HCT116 (cell line): ENCODE measurements around the gene HOXC11. TPM values are rescaled to one million over a fixed set of nuclear protein-coding genes. Genes with fewer than 3 reads are reported as not detected.

Source experiments
- ATAC-seq: fragments of 200-7000 bp; cut with Tn5 transposase; 2 replicates; pipeline ENCODE4 v1.9.1; 2020; ENCODE audit warnings: mild to moderate bottlenecking, moderate library complexity
- BruUV-seq: library from RNA; stranded (reverse); fragments of 400-500 nt; replicated peaks from 2 replicates; lab custom pipeline; 2021; lab: Mats Ljungman, UMichigan
- CTCF ChIA-PET: fragments of 300-600 bp; sonication (Branson Sonifier 250); formaldehyde crosslinking; loops from one replicate; lab custom pipeline; 2021; ENCODE audit warnings: antibody characterized with exemption; lab: Charles Lee
- POLR2A ChIA-PET: fragments of 300-600, 350-600 bp; sonication (Branson Sonifier 250); formaldehyde crosslinking; loops from one replicate; lab custom pipeline; 2021; ENCODE audit warnings: antibody characterized with exemption; lab: Charles Lee
- RAD21 ChIA-PET, 2 experiments: fragments of 300-600 bp; sonication (Branson Sonifier 250); formaldehyde crosslinking; loops; one replicate each; lab custom pipeline; 2023; ENCODE audit warnings: low total read pairs in 2 of 2; ENCODE audit not compliant: uncharacterized antibody in 2 of 2, unreplicated experiment in 2 of 2, low non-redundant PET in 1 of 2; lab: Charles Lee
- DNase-seq: peaks from one replicate; pipeline ENCODE4 v3.0.0-alpha.2; 2010; ENCODE audit warnings: low read depth, low spot score
- H2AFZ ChIP-seq: fragments of 200-600 bp; shearing (Covaris generic), sonication (generic); 2 replicates; pipeline ENCODE4 v1.6.1; 2017; ENCODE audit warnings: low read depth, mixed run types, mixed read lengths, antibody characterized with exemption, low read length; ENCODE audit not compliant: poor library complexity, severe bottlenecking
- H3K27ac ChIP-seq: 2 replicates; pipeline ENCODE4 v1.5.1; 2012; ENCODE audit warnings: low read depth, low read length
- H3K27me3 ChIP-seq: fragments of 200-600 bp; sonication (generic); 2 replicates; pipeline ENCODE4 v1.6.1; 2016; ENCODE audit warnings: mixed run types, low read length, mixed read lengths; ENCODE audit not compliant: insufficient read depth
- H3K36me3 ChIP-seq, 2 experiments: fragments of 200-500 bp in 1 of 2; fragments of 200-600 bp in 1 of 2; sonication (Bioruptor generic) in 1 of 2; sonication (generic) in 1 of 2; 2 replicates each; pipeline versions ENCODE4 v1.5.1 to v1.6.1; 2014 to 2016; ENCODE audit warnings: low read length in 2 of 2, inconsistent platforms in 1 of 2, mixed read lengths in 1 of 2, mixed run types in 1 of 2; ENCODE audit not compliant: insufficient read depth in 2 of 2, control insufficient read depth in 1 of 2
- H3K4me1 ChIP-seq, 2 experiments: fragments of 200-600 bp in 1 of 2; sonication (generic) in 1 of 2; 2 replicates each; pipeline versions ENCODE4 v1.5.1 to v1.6.1; 2012 to 2017; ENCODE audit warnings: low read length in 2 of 2, inconsistent platforms in 1 of 2, mild to moderate bottlenecking in 1 of 2, mixed read lengths in 1 of 2, mixed run types in 1 of 2, moderate library complexity in 1 of 2; ENCODE audit not compliant: insufficient read depth in 2 of 2, control insufficient read depth in 1 of 2
- H3K4me2 ChIP-seq: fragments of 200-600 bp; sonication (generic); 2 replicates; pipeline ENCODE4 v1.6.1; 2017; ENCODE audit warnings: mixed run types, low read length, mixed read lengths
- H3K4me3 ChIP-seq, 2 experiments: fragments of 200-600 bp in 1 of 2; sonication (generic) in 1 of 2; replicated peaks in 1 of 2; 2 replicates each; pipeline ENCODE4 v1.5.1; 2011 to 2016; ENCODE audit warnings: low read length in 2 of 2, control low read depth in 1 of 2, low read depth in 1 of 2, mild to moderate bottlenecking in 1 of 2, mixed read lengths in 1 of 2, mixed run types in 1 of 2
- H3K79me2 ChIP-seq: fragments of 200-600 bp; sonication (generic); 2 replicates; pipeline ENCODE4 v1.6.1; 2017; ENCODE audit warnings: mild to moderate bottlenecking, mixed run types, low read length, moderate library complexity, mixed read lengths; ENCODE audit not compliant: insufficient read depth
- H3K9ac ChIP-seq: fragments of 200-600 bp; sonication (generic); 2 replicates; pipeline ENCODE4 v1.6.1; 2016; ENCODE audit warnings: low read length, mixed read lengths
- H3K9me2 ChIP-seq: fragments of 200-600 bp; sonication (generic), shearing (Covaris generic); 2 replicates; pipeline ENCODE4 v1.6.1; 2017; ENCODE audit warnings: mixed run types, mild to moderate bottlenecking, moderate library complexity; ENCODE audit not compliant: insufficient read depth
- H3K9me3 ChIP-seq, 2 experiments: fragments of 200-500 bp in 1 of 2; fragments of 200-600 bp in 1 of 2; sonication (Bioruptor generic) in 1 of 2; sonication (generic) in 1 of 2; 2 replicates each; pipeline ENCODE4 v1.6.1; 2014 to 2017; ENCODE audit warnings: low read length in 2 of 2, mixed read lengths in 2 of 2, inconsistent platforms in 1 of 2, low read depth in 1 of 2, mild to moderate bottlenecking in 1 of 2, mixed run types in 1 of 2, moderate library complexity in 1 of 2; ENCODE audit not compliant: control insufficient read depth in 1 of 2, insufficient read depth in 1 of 2
- H4K20me1 ChIP-seq: fragments of 200-600 bp; sonication (generic), shearing (Covaris generic); 2 replicates; pipeline ENCODE4 v1.6.1; 2017; ENCODE audit warnings: mixed run types, mild to moderate bottlenecking, moderate library complexity; ENCODE audit not compliant: insufficient read depth
- POLR2AphosphoS5 ChIP-seq: IDR thresholded peaks from 2 replicates; pipeline ENCODE4 v1.6.1; 2011; ENCODE audit warnings: mild to moderate bottlenecking, low read depth, low read length, moderate library complexity
- intact Hi-C: fragments of 100-400 bp; cut with micrococcal nuclease; formaldehyde crosslinking; loops from 2 replicates; pipeline ENCODE4 v1.10.0; 2022
- total RNA-seq: library from RNA; stranded (reverse); gene quantifications from one replicate; pipeline ENCODE4 v1.2.1, GENCODE V29; 2021; ENCODE audit not compliant: unreplicated experiment
- TF ChIP-seq, protein P1 (sequence below), 3 experiments: fragments of 200-600 bp in 1 of 3; sonication (generic) in 1 of 3; IDR thresholded peaks in 2 of 3; conservative IDR thresholded peaks in 1 of 3; 2 replicates each; pipeline ENCODE4 v1.5.1; 2012 to 2017; ENCODE audit warnings: low read depth in 2 of 3, low read length in 2 of 3, antibody characterized with exemption in 1 of 3, borderline replicate concordance in 1 of 3, control low read depth in 1 of 3, mild to moderate bottlenecking in 1 of 3, mixed read lengths in 1 of 3, mixed run types in 1 of 3, moderate library complexity in 1 of 3; ENCODE audit not compliant: insufficient read depth in 1 of 3

The HOXC11 gene
- total RNA-seq, 1 experiment from 2014 or later, result 0.22 TPM

GRCh38 chr12:53973236-53974042, 513 bp downstream of the HOXC11 start:
- CTCF ChIA-PET, result no interaction called here
- Histone ChIP-seq H3K36me3 (no peaks in the 10 kb centered on the region), H3K4me3 (peak overlapping the region; percentile 46 to 59), H3K4me2 (peak overlapping the region; percentile 76), H3K27ac (no peak overlapping the region), H3K27me3 (peaks cover 4% of the 10 kb centered on the region; the same call in 1 of the 2 replicates), H3K4me1 (peaks cover 0 to 14% of the 10 kb centered on the region in 2 experiments; a peak in 2 of 4 replicates), H2AFZ (peak overlapping the region; percentile 16), H4K20me1 (no peaks in the 10 kb centered on the region), H3K9me2 (no peaks in the 10 kb centered on the region), H3K79me2 (no peaks in the 10 kb centered on the region), H3K9ac (peak overlapping the region; percentile 63), H3K9me3 (no peaks in the 10 kb centered on the region)
- TF ChIP-seq, protein P1, sequence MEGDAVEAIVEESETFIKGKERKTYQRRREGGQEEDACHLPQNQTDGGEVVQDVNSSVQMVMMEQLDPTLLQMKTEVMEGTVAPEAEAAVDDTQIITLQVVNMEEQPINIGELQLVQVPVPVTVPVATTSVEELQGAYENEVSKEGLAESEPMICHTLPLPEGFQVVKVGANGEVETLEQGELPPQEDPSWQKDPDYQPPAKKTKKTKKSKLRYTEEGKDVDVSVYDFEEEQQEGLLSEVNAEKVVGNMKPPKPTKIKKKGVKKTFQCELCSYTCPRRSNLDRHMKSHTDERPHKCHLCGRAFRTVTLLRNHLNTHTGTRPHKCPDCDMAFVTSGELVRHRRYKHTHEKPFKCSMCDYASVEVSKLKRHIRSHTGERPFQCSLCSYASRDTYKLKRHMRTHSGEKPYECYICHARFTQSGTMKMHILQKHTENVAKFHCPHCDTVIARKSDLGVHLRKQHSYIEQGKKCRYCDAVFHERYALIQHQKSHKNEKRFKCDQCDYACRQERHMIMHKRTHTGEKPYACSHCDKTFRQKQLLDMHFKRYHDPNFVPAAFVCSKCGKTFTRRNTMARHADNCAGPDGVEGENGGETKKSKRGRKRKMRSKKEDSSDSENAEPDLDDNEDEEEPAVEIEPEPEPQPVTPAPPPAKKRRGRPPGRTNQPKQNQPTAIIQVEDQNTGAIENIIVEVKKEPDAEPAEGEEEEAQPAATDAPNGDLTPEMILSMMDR (IDR thresholded peaks at IDR 0.05 in 2 of 3, conservative IDR thresholded peaks at IDR 0.05 in 1 of 3; ENCODE audit: borderline replicate concordance in 1 of 3, insufficient read depth in 1 of 3, low read depth in 2 of 3, low read length in 2 of 3), result no peak
- 0 out of 2 replicates have a peak, but pooled peaks have one; percentile 18 for TF ChIP-seq POLR2AphosphoS5
- peak; percentile 55 for ATAC-seq
- intact Hi-C loops, result no loop called here
- DNase-seq, result no peak
- POLR2A ChIA-PET, result no interaction called here
- RAD21 ChIA-PET, result no interaction called here
- no TSS peak for BruUV-seq
